Posterior vena cava (tissue), 2 donors: Measurements from ENCODE around the gene SFTPD. TPM values are rescaled to one million over a fixed set of nuclear protein-coding genes. Genes with fewer than 3 reads are reported as not detected.

ENCODE experiments used
- total RNA-seq, 2 donors: library from RNA; stranded (reverse); fragmentation: NEBNext Ultra II Directional; extraction: Animal tissue kit (Norgen Biotek cat#: 25700); gene quantifications; one replicate each; pipeline ENCODE4 v1.2.1, GENCODE V29; 2021
- donor health status: DM: yes; HTN: yes; CAD: no.
- donor health status: DM: yes; HTN: yes; CAD: no.

Gene SFTPD
- total RNA-seq, 2 donors from 2014 or later, result 0.19 TPM; not detected in 1

Other genes with a start within 250 kb of the SFTPD start
- gene NUTM2B, start 245.9 kb downstream of the SFTPD start, total RNA-seq, result under 1 TPM in 1 of 2 donors, not detected in 1; 0.71 TPM
- under 1 TPM in 1 of 2 donors, not detected in 1; 0.46 TPM for gene NUTM2E, start 122.4 kb downstream of the SFTPD start, total RNA-seq
- 10 to 100 TPM in 1 of 2 donors, 1 to 10 TPM in 1; 8.2 to 12.3 TPM for gene TMEM254, start 129.6 kb upstream of the SFTPD start, total RNA-seq
- 100 to 1,000 TPM in 1 of 2 donors, 10 to 100 TPM in 1; 62.4 to 155 TPM for gene PLAC9, start 183.6 kb upstream of the SFTPD start, total RNA-seq